Activated naive CD4-positive, alpha-beta T cell treated with anti-CD3 and anti-CD28 coated beads for 36 hours (primary cell): ENCODE measurements around the gene ABCC6. TPM values are rescaled to one million over a fixed set of nuclear protein-coding genes. Genes with fewer than 3 reads are reported as not detected.
"Not testable (repeated sequence)": the region's sequence is repeated elsewhere in the genome, so short reads cannot be mapped to it uniquely, and the experiment has no call there.

Source experiments
- CTCF ChIA-PET: fragments of 350-600 bp; sonication (Branson Sonifier 250); formaldehyde crosslinking; loops from one replicate; lab custom pipeline; 2021; ENCODE audit warnings: antibody characterized with exemption; lab: Charles Lee
- DNase-seq: peaks from one replicate; pipeline ENCODE4 v3.0.0-alpha.2; 2020
- H3K27ac Mint-ChIP-seq: one replicate; pipeline ENCODE4 v1.8.0; 2021; ENCODE audit warnings: mild to moderate bottlenecking, mixed read lengths
- H3K27me3 Mint-ChIP-seq: one replicate; pipeline ENCODE4 v1.8.0; 2021; ENCODE audit warnings: low read depth, mixed read lengths
- H3K36me3 Mint-ChIP-seq: one replicate; pipeline ENCODE4 v1.8.0; 2021; ENCODE audit warnings: low read depth, mixed read lengths
- H3K4me1 Mint-ChIP-seq: one replicate; pipeline ENCODE4 v1.8.0; 2021; ENCODE audit warnings: low read depth, mixed read lengths
- H3K4me3 Mint-ChIP-seq: one replicate; pipeline ENCODE4 v1.8.0; 2021; ENCODE audit warnings: mild to moderate bottlenecking, moderate library complexity, mixed read lengths
- H3K9me3 Mint-ChIP-seq: one replicate; pipeline ENCODE4 v1.8.0; 2021; ENCODE audit warnings: mixed read lengths
- intact Hi-C: fragments of 100-400 bp; cut with micrococcal nuclease; formaldehyde crosslinking; loops from one replicate; pipeline ENCODE4 v1.15.1; 2023
- total RNA-seq, 2 experiments: library from RNA; stranded (reverse); gene quantifications; one replicate each; pipeline ENCODE4 v1.2.3, GENCODE V29; 2021

The ABCC6 gene
- total RNA-seq: not detected

DNA sequence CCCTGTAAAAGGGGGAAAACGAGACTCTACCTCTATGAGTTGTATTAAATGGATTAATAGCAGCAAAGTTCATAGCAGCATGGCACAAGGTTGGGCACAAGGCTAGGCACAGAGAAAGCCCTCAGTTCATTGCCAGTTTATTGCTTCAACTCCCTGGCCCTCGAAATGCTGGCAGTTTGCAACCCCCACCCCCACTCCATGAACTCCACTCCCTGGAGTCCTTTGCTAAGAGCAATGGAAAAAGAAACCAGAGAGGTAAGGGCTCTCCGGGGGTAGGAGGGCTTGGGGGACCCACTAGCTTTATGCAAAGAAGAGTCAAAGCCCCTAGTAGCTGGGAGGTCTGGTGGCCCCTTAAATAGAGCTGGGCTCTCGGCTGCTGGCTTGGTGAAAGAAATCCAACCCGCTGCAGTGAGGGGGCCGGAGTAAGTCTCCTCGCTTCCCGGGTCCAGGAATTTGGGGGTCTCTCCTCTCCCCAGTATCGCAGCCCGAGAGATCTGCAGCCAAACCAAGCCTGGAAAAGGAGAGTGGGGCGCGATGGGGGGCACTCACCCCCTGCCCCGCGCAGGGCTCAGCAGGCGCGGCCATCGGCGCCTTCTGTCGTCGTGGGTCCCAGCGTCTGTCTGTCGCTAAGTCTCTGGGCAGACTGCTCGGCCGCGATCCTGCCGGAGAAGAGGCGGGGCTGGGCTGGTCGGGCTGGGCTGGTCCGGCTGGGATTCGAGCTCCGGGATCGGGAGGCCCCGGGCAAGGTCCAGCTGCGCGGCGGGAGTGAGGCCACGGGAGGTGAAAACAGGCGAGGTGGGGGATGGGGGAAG is at the start of gene ABCC6:
TSS of gene ABCC6 (minus strand) at position 645 of the 812 bp plus-strand sequence. CDS start at position 585, 60 bp downstream.
- H3K27me3 Mint-ChIP-seq, H3K4me1 Mint-ChIP-seq, H3K36me3 Mint-ChIP-seq, H3K27ac Mint-ChIP-seq, intact Hi-C loops, CTCF ChIA-PET, H3K4me3 Mint-ChIP-seq, DNase-seq, H3K9me3 Mint-ChIP-seq: not testable (repeated sequence)

GRCh38 chr16:16272573-16273221 is 49.4 kb upstream of the ABCC6 start:
- H3K27ac Mint-ChIP-seq, H3K4me3 Mint-ChIP-seq, H3K36me3 Mint-ChIP-seq, DNase-seq, intact Hi-C loops, CTCF ChIA-PET, H3K27me3 Mint-ChIP-seq, H3K9me3 Mint-ChIP-seq, H3K4me1 Mint-ChIP-seq: not testable (repeated sequence)

DNA sequence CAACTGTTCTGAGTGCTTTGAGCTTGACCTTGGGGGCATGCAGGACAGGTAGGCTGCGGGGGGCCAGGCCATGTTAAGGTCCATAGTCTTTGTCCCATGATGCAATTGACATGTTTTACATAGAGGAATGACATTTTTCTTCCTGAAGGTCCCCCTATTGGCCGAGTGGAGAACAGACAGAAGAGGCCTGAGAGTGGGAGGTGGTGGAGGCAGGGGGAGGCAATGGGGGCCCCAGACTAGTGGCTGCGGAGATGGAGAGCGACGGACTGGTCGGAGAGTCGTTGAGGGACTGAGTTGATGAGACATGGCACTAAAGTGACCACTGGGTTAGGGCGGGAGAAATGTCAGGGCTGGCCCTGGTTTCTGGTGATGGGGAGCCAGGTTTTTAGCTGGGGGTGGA is 48.4 kb upstream of the ABCC6 start:
- CTCF ChIA-PET, intact Hi-C loops: not testable (repeated sequence)

DNA sequence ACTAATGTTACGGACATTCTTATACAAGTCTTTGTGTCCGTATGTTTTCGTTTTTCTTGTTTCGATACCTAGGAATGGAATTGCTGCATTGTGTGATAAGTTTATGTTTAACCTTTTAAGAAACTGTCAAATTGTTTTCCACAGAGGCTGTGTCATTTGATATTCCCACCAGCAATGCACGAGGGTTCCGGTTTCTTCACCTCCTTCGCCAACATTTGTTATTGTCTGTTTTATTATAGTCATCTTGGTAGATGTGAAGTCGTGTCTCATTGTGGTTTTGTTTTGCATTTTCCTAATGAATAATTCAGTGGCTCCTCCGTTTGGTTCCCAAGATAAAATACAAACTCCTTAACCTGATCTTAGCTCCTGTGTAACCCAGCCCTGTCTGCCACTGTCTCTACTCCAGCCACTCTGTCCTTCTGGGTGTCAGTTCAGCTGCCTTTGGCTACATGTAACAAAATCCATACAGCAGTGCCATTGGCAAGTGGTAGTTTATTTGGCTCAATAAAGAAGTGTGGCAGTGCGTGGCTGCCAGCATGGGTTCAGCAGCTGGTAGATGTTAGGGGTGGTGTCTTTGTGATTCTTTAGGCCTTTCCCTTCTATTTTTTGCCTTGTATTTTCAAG is 45.0 kb upstream of the ABCC6 start:
- DNase-seq, H3K36me3 Mint-ChIP-seq, H3K27me3 Mint-ChIP-seq, H3K27ac Mint-ChIP-seq, H3K9me3 Mint-ChIP-seq, intact Hi-C loops, H3K4me3 Mint-ChIP-seq, H3K4me1 Mint-ChIP-seq, CTCF ChIA-PET: not testable (repeated sequence)

More for the DNA sequence above, 48.4 kb upstream of the ABCC6 start:
- not testable (repeated sequence) for H3K9me3 Mint-ChIP-seq, H3K27ac Mint-ChIP-seq, H3K36me3 Mint-ChIP-seq, DNase-seq, H3K4me1 Mint-ChIP-seq, H3K27me3 Mint-ChIP-seq, H3K4me3 Mint-ChIP-seq

DNA sequence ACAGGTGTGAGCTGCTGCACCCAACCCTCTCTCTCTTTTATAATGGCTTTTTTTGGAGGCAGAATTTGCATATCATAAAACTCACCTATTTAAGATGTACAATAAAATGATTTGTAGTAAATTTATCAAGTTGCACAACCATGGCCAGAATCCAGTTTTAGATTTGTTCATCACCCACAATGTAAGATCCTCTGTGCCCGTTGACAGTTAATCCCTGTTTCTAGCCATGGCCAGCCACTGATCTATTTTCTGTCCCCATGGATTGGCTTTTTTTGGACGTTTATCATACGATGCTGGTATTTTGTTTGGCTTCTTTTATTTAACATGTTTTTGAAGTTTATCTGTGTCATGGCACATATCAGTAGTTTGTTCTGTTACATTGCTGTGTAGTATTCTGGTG is 44.4 kb upstream of the ABCC6 start:
- intact Hi-C loops, CTCF ChIA-PET, DNase-seq, H3K36me3 Mint-ChIP-seq, H3K27ac Mint-ChIP-seq, H3K4me3 Mint-ChIP-seq, H3K4me1 Mint-ChIP-seq, H3K9me3 Mint-ChIP-seq, H3K27me3 Mint-ChIP-seq: not testable (repeated sequence)

GRCh38 chr16:16265044-16265443 is 41.8 kb upstream of the ABCC6 start:
- H3K27ac Mint-ChIP-seq, H3K4me3 Mint-ChIP-seq, CTCF ChIA-PET, H3K27me3 Mint-ChIP-seq, H3K4me1 Mint-ChIP-seq, DNase-seq, H3K36me3 Mint-ChIP-seq, H3K9me3 Mint-ChIP-seq, intact Hi-C loops: not testable (repeated sequence)

DNA sequence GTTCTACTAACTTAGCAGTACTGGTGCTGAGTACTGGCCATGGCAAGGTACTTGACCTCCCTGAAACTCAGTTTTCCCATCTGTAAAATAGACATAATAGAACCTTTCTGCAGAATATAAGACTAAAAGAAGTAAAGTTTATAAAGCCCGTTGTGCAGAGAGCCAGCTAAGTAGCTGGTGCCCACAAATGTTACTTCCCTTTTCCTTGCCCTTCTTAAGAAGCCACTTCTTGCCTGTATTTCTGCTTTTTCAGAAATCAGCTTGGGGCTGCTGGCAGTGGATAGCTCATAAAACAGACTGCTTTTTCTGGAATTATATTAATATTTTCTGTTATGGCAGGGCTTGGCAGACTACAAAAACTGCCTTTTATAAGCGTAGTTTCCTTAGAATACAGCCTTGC is 40.7 kb upstream of the ABCC6 start:
- intact Hi-C loops, H3K36me3 Mint-ChIP-seq, H3K4me3 Mint-ChIP-seq, H3K27me3 Mint-ChIP-seq, H3K9me3 Mint-ChIP-seq, CTCF ChIA-PET, H3K4me1 Mint-ChIP-seq, DNase-seq, H3K27ac Mint-ChIP-seq: not testable (repeated sequence)

GRCh38 chr16:16262954-16263555 is 39.8 kb upstream of the ABCC6 start:
- H3K9me3 Mint-ChIP-seq, H3K27ac Mint-ChIP-seq, intact Hi-C loops, H3K27me3 Mint-ChIP-seq, CTCF ChIA-PET, DNase-seq, H3K36me3 Mint-ChIP-seq, H3K4me1 Mint-ChIP-seq, H3K4me3 Mint-ChIP-seq: not testable (repeated sequence)

GRCh38 chr16:16259971-16260370 is 36.7 kb upstream of the ABCC6 start:
- H3K4me1 Mint-ChIP-seq, CTCF ChIA-PET, H3K9me3 Mint-ChIP-seq, H3K27ac Mint-ChIP-seq, intact Hi-C loops, DNase-seq, H3K4me3 Mint-ChIP-seq, H3K27me3 Mint-ChIP-seq, H3K36me3 Mint-ChIP-seq: not testable (repeated sequence)

DNA sequence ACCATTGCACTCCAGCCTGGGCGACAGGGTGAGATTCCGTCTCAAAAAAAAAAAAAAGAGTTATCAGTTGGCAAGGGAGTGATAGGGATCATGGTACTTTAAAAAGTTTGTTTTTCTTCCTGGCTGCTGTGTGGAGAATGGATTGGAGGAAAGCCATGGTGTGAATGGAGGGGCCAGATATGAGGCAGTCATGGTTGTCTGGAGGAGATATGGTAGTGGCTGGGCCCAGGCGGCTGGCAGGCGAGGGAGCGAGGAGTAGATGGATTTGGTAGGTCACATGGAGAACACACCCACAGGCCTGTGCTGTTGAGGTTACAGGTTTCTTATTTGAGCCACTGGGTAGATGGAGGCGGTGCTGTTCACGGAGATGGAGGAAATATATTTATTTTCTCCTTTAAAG is 35.5 kb upstream of the ABCC6 start:
- H3K4me3 Mint-ChIP-seq, H3K27ac Mint-ChIP-seq, H3K27me3 Mint-ChIP-seq, H3K36me3 Mint-ChIP-seq, H3K4me1 Mint-ChIP-seq, intact Hi-C loops, CTCF ChIA-PET, DNase-seq, H3K9me3 Mint-ChIP-seq: not testable (repeated sequence)

- H3K4me3 Mint-ChIP-seq, DNase-seq, H3K9me3 Mint-ChIP-seq, CTCF ChIA-PET, H3K4me1 Mint-ChIP-seq, intact Hi-C loops, H3K27ac Mint-ChIP-seq, H3K36me3 Mint-ChIP-seq, H3K27me3 Mint-ChIP-seq: not testable (repeated sequence)
Measured at GRCh38 chr16:16257301-16257923, 34.1 kb upstream of the ABCC6 start.

DNA sequence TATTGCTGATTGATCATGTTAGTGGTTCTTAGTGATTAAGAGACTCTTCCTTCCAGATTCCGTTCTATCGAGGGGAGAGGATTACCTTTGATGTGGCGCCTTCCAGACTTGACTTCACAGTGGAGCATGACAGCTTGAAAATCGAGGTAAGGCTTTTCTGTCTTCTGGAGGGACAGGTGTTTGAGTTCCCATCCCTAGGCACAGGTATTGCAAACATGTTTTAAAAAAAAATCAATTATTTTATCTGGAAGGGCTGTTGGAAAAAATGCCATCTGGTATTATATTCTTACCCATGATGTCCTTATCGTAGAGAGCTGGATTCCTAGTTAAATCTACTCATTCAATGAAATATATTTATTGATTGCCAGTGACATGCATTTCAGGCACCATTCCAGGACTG is 29.1 kb upstream of the ABCC6 start:
- CTCF ChIA-PET, DNase-seq, H3K27me3 Mint-ChIP-seq, H3K27ac Mint-ChIP-seq, H3K9me3 Mint-ChIP-seq, H3K36me3 Mint-ChIP-seq, H3K4me3 Mint-ChIP-seq, intact Hi-C loops, H3K4me1 Mint-ChIP-seq: not testable (repeated sequence)
